ENCODE data around the gene ATP8B1.
A peak's percentile ranks its signal among the peaks of the same experiment; 100 is the strongest.

ATP8B1 gene

DNA sequence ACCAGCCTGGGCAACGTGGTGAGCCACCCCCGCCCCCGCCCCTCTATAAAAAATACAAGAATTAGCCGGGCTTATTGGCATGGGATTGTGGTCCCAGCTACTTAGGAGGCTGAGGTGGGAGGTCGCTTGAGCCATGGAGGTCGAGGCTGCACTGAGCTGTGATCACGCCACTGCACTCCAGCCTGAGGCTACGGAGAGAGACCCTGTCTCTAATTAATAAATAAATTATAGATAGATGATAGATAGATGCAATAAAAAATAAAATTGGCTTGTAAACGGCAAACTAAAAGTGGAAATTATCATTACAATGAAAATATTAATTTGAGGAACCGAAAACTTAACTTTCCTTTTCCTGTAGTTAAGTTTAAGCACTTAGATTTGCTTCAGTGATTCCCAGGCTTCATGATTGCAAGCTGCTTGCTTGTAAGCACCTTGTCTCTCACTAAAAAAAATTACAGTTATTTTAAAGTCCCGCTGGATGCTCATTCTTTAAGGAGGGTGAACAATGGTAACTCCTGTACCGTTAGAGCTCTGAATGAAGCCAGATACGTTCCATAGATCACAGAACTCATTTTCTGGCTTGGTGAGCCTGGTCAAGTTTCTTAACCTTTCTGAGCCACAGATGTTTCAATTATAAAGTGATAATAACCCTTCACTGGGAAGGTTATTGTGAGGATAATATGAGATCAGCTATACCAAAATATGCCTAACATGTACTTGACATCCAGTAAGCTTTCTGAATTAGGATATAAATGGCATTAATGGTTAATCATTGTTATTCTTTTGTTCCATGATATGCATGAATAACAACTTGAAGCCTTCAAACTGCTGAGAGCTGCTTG, 172.1 kb downstream of the ATP8B1 start:
- TF ChIP-seq, protein P1, sequence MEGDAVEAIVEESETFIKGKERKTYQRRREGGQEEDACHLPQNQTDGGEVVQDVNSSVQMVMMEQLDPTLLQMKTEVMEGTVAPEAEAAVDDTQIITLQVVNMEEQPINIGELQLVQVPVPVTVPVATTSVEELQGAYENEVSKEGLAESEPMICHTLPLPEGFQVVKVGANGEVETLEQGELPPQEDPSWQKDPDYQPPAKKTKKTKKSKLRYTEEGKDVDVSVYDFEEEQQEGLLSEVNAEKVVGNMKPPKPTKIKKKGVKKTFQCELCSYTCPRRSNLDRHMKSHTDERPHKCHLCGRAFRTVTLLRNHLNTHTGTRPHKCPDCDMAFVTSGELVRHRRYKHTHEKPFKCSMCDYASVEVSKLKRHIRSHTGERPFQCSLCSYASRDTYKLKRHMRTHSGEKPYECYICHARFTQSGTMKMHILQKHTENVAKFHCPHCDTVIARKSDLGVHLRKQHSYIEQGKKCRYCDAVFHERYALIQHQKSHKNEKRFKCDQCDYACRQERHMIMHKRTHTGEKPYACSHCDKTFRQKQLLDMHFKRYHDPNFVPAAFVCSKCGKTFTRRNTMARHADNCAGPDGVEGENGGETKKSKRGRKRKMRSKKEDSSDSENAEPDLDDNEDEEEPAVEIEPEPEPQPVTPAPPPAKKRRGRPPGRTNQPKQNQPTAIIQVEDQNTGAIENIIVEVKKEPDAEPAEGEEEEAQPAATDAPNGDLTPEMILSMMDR (IDR thresholded peaks at IDR 0.05; ENCODE audit: insufficient read depth, low read depth, low read length, missing control alignments) = no peak
- H3K4me3 ChIP-seq (ENCODE audit: low read depth, low read length) = peak overlapping the region; percentile 98
- peak; percentile 64 for DNase-seq (ENCODE audit: low read depth)

DNA sequence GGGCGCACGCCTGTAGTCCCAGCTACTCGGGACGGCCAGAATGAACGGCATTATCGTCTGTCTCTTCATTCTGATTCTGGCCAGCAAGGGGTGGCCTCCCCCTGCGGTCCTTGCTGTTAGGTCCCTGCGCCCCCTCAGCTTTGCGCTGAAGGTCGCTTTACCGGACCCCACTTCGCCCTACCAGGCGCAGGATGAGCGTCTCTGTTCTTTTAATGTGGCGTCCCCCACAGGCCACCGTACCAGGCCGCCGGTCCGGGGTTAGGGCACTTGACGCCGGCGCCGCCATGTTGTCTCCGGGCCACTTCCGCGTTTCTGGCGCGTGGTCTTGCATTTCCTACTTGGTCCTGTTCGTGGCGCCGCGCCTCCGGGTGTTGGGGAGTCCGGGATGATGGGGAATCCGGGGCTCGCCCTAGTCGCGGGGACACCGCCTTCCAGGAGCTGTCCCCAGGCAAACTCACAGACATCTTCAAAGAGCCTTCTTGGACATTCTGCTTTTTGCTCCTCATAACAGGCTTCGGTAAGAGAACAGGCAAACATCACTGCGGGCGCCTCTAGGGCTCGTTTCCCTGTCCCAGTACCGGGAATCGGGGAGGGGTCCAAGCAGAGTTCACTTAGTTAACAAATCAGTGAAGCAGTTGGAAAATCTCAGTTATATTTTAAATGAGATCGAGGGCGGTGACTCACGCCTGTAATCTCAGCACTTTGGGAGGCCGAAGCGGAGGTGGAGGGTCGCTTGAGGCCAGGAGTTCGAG, 172.9 kb downstream of the ATP8B1 start:
- TF ChIP-seq, protein P1 (IDR thresholded peaks at IDR 0.05; ENCODE audit: insufficient read depth, low read depth, low read length, missing control alignments) = peak; percentile 66
- DNase-seq (ENCODE audit: low read depth) = peak; percentile 97
- peak overlapping the region; percentile 98 for H3K4me3 ChIP-seq (ENCODE audit: low read depth, low read length)

DNA sequence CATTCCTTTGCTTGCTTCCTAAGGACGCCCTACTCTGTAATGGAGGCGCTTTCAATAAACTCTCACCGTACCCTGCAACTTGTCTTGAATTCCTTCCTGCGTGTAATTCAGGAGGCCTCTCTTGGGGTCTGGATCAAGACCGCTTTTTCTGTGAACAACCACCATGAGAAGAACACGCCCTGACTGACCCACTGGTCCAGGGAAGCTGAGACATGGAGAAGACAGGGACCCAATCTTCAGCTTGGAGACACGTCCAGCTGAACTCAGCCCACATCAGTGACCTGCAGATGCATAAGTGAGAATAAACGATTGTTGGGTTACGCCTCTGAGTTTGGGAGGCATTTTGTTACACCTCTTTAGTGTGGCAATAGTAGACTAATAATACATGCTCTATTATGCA, 173.7 kb downstream of the ATP8B1 start:
- TF ChIP-seq, protein P1 (IDR thresholded peaks at IDR 0.05; ENCODE audit: insufficient read depth, low read depth, low read length, missing control alignments) = no peak
- H3K4me3 ChIP-seq (ENCODE audit: low read depth, low read length) = no peak overlapping the region
- DNase-seq (ENCODE audit: low read depth) = no peak

DNA sequence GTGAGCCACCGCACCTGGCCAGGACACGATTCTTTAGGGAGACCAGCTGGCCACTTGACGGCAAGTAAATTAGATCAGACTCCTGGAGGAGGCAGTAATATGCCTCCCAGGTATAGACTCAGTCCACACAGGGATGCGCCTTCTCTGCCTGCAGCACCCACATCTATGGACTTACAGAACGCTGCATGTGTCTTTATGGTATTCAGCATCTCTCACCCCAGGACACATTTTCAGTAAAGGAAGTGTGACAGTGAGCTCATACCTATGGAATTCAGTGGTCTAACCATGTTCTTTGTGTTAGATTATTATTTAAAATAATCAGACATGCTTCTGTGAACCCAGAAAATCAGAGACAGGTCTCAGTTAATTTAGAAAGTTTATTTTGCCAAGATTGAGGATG, 175.6 kb downstream of the ATP8B1 start:
- no peak for DNase-seq (ENCODE audit: low read depth)
- TF ChIP-seq, protein P1 (IDR thresholded peaks at IDR 0.05; ENCODE audit: insufficient read depth, low read depth, low read length, missing control alignments) = no peak
- H3K4me3 ChIP-seq (ENCODE audit: low read depth, low read length) = no peak overlapping the region

DNA sequence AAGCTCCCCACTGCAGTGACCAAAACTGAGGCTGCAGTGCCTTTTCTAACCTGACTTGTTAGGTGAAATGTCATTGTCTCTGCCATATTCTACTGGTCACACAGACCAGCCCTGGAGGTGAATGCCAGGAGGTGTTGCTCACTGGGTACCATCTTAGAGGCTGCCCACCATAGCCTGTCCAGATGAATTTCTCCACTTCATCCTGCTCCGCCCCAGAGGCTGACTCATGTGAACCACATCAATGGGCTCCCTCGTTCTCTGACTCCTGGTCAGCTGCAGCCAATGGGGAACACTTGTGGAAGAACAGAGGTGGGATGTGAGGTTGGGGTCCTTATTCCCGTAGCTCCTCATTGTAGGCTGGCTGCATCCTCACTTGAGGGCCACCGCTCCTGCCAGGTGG, 178.1 kb downstream of the ATP8B1 start:
- DNase-seq (ENCODE audit: low read depth) = no peak
- no peak overlapping the region for H3K4me3 ChIP-seq (ENCODE audit: low read depth, low read length)
- TF ChIP-seq, protein P1 (IDR thresholded peaks at IDR 0.05; ENCODE audit: insufficient read depth, low read depth, low read length, missing control alignments) = no peak

DNA sequence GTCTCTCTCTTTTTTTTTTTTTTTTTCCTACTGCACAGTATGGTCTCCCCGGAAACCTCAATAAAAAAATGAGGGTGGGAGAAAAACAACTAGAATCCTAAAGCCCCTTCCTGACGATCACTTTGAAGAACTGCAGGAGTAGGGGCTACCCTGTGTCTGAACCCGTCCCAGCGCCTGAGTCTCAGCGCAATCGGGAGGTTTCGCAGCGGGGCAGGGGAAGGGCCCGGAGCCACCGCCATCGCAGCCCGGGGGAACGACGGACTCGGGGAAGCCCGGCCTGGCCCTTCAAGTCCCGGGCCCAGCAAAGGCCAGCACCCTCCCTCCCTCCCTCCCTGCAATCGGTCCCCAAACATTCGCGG, 181.9 kb downstream of the ATP8B1 start:
- DNase-seq (ENCODE audit: low read depth) = no peak
- peak overlapping the region; percentile 78 for H3K4me3 ChIP-seq (ENCODE audit: low read depth, low read length)
- TF ChIP-seq, protein P1 (IDR thresholded peaks at IDR 0.05; ENCODE audit: insufficient read depth, low read depth, low read length, missing control alignments) = no peak
